Neutrophil (primary cell): ENCODE results near the gene PMEPA1.

Experiments
- H3K27ac ChIP-seq: fragments of 200-600 bp; sonication (generic); 2 replicates; pipeline ENCODE4 v1.5.1; 2016; ENCODE audit warnings: mild to moderate bottlenecking, moderate library complexity
- H3K27me3 ChIP-seq: fragments of 200-600 bp; sonication (generic); 2 replicates; pipeline ENCODE4 v1.6.0; 2016; ENCODE audit warnings: mild to moderate bottlenecking
- H3K36me3 ChIP-seq: fragments of 200-600 bp; sonication (generic); 2 replicates; pipeline ENCODE4 v1.5.1; 2017
- H3K4me1 ChIP-seq, 2 experiments: fragments of 200-600 bp in 1 of 2; sonication (generic) in 1 of 2; 1 replicate in 1 of 2; 2 replicates in 1 of 2; pipeline versions ENCODE4 v1.5.1 to v1.6.1; 2013 to 2016; ENCODE audit warnings: low read depth in 1 of 2, low read length in 1 of 2, mild to moderate bottlenecking in 1 of 2, moderate library complexity in 1 of 2; ENCODE audit not compliant: control insufficient read depth in 1 of 2, insufficient read depth in 1 of 2
- H3K4me3 ChIP-seq, 2 experiments: fragments of 200-600 bp in 1 of 2; sonication (generic) in 1 of 2; 1 replicate in 1 of 2; 2 replicates in 1 of 2; pipeline ENCODE4 v1.5.1; 2013 to 2016; ENCODE audit warnings: low read depth in 1 of 2, low read length in 1 of 2, mild to moderate bottlenecking in 1 of 2, moderate library complexity in 1 of 2
- H3K9me3 ChIP-seq: fragments of 200-600 bp; sonication (generic); 2 replicates; pipeline ENCODE4 v1.5.1; 2016
- CTCF ChIP-seq: fragments of 200-600 bp; sonication (generic); IDR thresholded peaks from 2 replicates; pipeline ENCODE4 v1.5.1; 2016; ENCODE audit warnings: antibody characterized with exemption

PMEPA1 gene

GRCh38 chr20:57600320-57601210, 109.2 kb downstream of the PMEPA1 start:
- no peak overlapping the region for H3K4me3 ChIP-seq
- TF ChIP-seq CTCF: no peak
- H3K9me3 ChIP-seq: no peaks in the 10 kb centered on the region
- no peak overlapping the region for H3K27ac ChIP-seq
- peaks cover 39% of the 10 kb centered on the region for H3K27me3 ChIP-seq
- H3K36me3 ChIP-seq: peaks cover 17% of the 10 kb centered on the region
- H3K4me1 ChIP-seq: peaks cover 0 to 8% of the 10 kb centered on the region in 2 experiments

GRCh38 chr20:57598491-57598890, 111.3 kb downstream of the PMEPA1 start:
- Histone ChIP-seq H3K27ac (no peak overlapping the region), H3K4me3 (no peak overlapping the region), H3K27me3 (peaks cover 55% of the 10 kb centered on the region), H3K4me1 (peaks cover 0 to 8% of the 10 kb centered on the region in 2 experiments), H3K36me3 (no peaks in the 10 kb centered on the region), H3K9me3 (no peaks in the 10 kb centered on the region)
- TF ChIP-seq CTCF: no peak
